Measurements from ENCODE around the gene ISG15.

Gene ISG15

DNA sequence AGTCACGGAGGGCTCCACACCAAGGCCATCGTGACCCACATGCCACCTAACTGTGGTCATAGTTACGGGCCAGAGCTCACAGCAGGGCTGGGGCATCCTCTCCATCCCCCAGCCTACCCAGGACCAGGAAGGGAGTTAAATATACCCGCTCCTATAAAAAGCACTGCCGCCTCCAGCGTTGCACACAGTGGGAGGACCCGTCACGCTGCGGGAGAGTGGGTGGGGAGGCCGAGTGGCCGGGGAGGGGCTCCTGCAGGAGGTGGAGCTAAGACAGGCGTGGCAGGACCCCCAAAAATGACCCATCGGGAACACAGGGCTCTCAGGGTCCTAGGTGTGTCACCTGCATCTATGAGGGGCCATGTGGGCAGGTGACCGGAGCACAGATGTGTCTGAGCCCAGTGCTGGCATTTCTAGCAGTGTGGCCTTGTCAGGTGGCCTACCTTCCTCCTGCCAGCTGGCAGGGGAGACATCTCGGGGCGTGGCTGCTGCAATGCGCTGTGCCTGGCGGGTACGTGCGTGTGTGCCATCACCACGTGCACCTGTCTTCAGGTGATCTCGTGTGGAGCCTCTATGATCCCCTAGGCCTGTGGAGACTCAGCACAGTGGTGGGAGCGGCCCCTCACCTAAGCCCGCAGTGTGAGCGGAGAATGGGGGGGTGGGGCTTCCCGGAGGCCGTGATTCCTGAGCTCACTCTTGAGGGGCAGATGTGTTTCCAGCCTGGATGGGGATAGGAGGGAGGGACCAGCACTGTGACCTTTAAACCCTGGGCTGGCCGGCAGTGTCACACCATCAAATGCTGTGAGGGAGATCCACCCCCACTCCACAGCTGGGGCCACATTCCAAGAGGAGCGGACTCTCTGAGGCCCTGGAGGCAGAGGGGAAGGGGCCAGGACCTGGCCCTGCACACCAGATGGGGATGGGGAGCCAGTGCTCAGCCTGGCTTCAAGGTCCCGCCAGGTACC lies 24.4 kb downstream of the ISG15 start:
- no peak overlapping the region for H4K91ac ChIP-seq (ENCODE audit: low read length)
- no peak for DNase-seq
- peaks cover 54% of the 10 kb centered on the region for H3K4me1 ChIP-seq (ENCODE audit: control insufficient read depth, insufficient read depth, low read depth, low read length)
- H2BK12ac ChIP-seq (ENCODE audit: low read length in 2 of 2), result no peak overlapping the region
- H3K14ac ChIP-seq (ENCODE audit: low read length in 2 of 2), result no peak overlapping the region
- H3K9ac ChIP-seq (ENCODE audit: low read length), result no peak overlapping the region
- no peak overlapping the region for H3K4me2 ChIP-seq (ENCODE audit: low read length, poor library complexity, severe bottlenecking)
- H2BK120ac ChIP-seq (ENCODE audit: low read depth, low read length), result no peak overlapping the region
- peaks cover 0 to 80% of the 10 kb centered on the region in 2 experiments for H3K36me3 ChIP-seq (ENCODE audit: control insufficient read depth in 1 of 2, insufficient read depth in 2 of 2, low read depth in 1 of 2, low read length in 2 of 2)
- H3K79me1 ChIP-seq (replicated peaks; ENCODE audit: low read length, poor library complexity, severe bottlenecking), result peaks cover 53% of the 10 kb centered on the region
- no peak overlapping the region for H3K18ac ChIP-seq (ENCODE audit: low read depth in 1 of 2, low read length in 2 of 2)
- no peak overlapping the region for H2AFZ ChIP-seq (ENCODE audit: low read depth, low read length)
- H3K27me3 ChIP-seq (ENCODE audit: control insufficient read depth in 1 of 2, insufficient read depth in 1 of 2, low read length in 2 of 2), result peaks cover 0 to 63% of the 10 kb centered on the region in 2 experiments
- H2BK15ac ChIP-seq (ENCODE audit: low read depth, poor library complexity, severe bottlenecking), result no peak overlapping the region
- H2AK5ac ChIP-seq (ENCODE audit: low read length, severe bottlenecking), result no peak overlapping the region
- H3K27ac ChIP-seq (ENCODE audit: low read length, poor library complexity, severe bottlenecking), result no peak overlapping the region
- H4K8ac ChIP-seq (ENCODE audit: low read length), result no peak overlapping the region
- H2BK5ac ChIP-seq (ENCODE audit: low read depth, low read length, poor library complexity, severe bottlenecking), result no peak overlapping the region
- 88% methylated on average over 30 of the region's 30 CpGs for WGBS
- no peaks in the 10 kb centered on the region for H3K9me3 ChIP-seq (ENCODE audit: control insufficient read depth, low read length)
- H3K23ac ChIP-seq (ENCODE audit: low read length in 2 of 2), result no peak overlapping the region
- H3K4me3 ChIP-seq (ENCODE audit: insufficient read depth in 1 of 2, low read depth in 1 of 2, low read length in 2 of 2), result peak overlapping the region in 1 of 2 experiments; percentile 7
- H3K4ac ChIP-seq (ENCODE audit: low read depth in 1 of 2, low read length in 2 of 2), result no peak overlapping the region

DNA sequence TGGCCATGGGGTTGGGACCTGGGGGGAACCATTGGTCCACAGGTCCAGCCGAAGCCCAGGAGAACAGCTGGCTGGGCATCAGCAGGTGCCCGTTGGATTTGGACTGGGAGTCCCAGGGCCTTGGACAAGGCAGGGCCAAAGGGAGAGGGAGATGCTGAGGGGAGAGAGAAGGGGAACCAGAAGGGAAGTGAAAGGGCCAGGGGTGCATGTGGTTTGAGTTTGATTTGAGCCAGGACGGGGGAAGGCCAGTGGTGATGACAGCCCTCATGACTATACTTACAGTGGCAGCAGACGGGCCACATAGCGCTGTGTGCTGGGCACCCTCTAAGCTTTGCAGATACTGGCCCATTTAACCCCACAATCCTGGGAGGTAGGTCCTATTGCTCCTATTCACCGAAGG lies 25.4 kb downstream of the ISG15 start:
- no peak overlapping the region for H2AK5ac ChIP-seq (ENCODE audit: low read length, severe bottlenecking)
- H2BK12ac ChIP-seq (ENCODE audit: low read length in 2 of 2), result no peak overlapping the region
- peaks cover 58% of the 10 kb centered on the region for H3K79me1 ChIP-seq (replicated peaks; ENCODE audit: low read length, poor library complexity, severe bottlenecking)
- H4K91ac ChIP-seq (ENCODE audit: low read length), result no peak overlapping the region
- no peak overlapping the region for H3K27ac ChIP-seq (ENCODE audit: low read length, poor library complexity, severe bottlenecking)
- 97% methylated on average over 6 of the region's 6 CpGs for WGBS
- peaks cover 0 to 88% of the 10 kb centered on the region in 2 experiments for H3K36me3 ChIP-seq (ENCODE audit: control insufficient read depth in 1 of 2, insufficient read depth in 2 of 2, low read depth in 1 of 2, low read length in 2 of 2)
- peaks cover 45% of the 10 kb centered on the region for H3K4me1 ChIP-seq (ENCODE audit: control insufficient read depth, insufficient read depth, low read depth, low read length)
- H3K9me3 ChIP-seq (ENCODE audit: control insufficient read depth, low read length), result no peaks in the 10 kb centered on the region
- H3K4ac ChIP-seq (ENCODE audit: low read depth in 1 of 2, low read length in 2 of 2), result no peak overlapping the region
- peaks cover 0 to 56% of the 10 kb centered on the region in 2 experiments for H3K27me3 ChIP-seq (ENCODE audit: control insufficient read depth in 1 of 2, insufficient read depth in 1 of 2, low read length in 2 of 2)
- no peak overlapping the region for H3K23ac ChIP-seq (ENCODE audit: low read length in 2 of 2)
- no peak overlapping the region for H4K8ac ChIP-seq (ENCODE audit: low read length)
- no peak overlapping the region for H3K18ac ChIP-seq (ENCODE audit: low read depth in 1 of 2, low read length in 2 of 2)
- H3K4me3 ChIP-seq (ENCODE audit: insufficient read depth in 1 of 2, low read depth in 1 of 2, low read length in 2 of 2), result no peak overlapping the region
- H3K14ac ChIP-seq (ENCODE audit: low read length in 2 of 2), result no peak overlapping the region
- H3K4me2 ChIP-seq (ENCODE audit: low read length, poor library complexity, severe bottlenecking), result no peak overlapping the region
- H2AFZ ChIP-seq (ENCODE audit: low read depth, low read length), result no peak overlapping the region
- H2BK15ac ChIP-seq (ENCODE audit: low read depth, poor library complexity, severe bottlenecking), result no peak overlapping the region
- no peak overlapping the region for H2BK5ac ChIP-seq (ENCODE audit: low read depth, low read length, poor library complexity, severe bottlenecking)
- DNase-seq, result no peak
- no peak overlapping the region for H3K9ac ChIP-seq (ENCODE audit: low read length)
- no peak overlapping the region for H2BK120ac ChIP-seq (ENCODE audit: low read depth, low read length)

DNA sequence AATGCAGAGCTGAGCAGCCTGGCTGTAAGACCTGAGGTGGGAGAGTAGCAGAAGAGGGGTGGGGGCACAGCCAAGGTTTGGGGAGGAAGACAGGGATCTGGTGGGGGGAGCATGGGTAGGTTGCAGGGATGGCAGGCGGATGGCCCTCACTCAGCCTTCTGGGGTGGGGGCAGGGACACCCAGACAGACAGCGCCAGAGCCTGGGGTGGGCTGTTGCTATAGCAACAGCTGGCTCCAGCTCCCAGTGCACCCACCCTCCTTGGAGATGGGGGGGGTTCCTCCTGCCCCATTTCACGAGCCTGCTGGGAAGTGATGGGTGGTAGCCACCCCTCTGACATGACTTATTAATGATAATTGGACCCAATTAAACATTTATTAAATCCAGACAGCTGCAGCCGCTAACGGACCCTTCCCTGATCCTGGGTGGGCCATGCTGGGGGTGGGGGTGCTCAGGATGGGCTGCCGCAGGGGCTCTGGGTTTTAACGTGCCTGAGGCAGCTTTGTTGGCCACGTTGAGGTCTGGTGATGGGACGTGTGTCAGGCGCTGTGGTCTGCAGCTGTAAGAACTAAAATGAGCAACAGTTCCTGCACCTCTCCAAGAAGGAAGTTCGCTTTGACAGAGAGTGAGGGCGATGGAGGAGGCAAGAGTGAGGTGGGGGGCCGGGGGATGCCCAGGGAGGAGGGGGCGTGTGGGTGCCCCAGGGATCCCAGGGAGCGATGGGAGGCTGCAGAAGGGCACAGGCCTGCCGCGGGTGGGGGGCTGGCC lies 26.0 kb downstream of the ISG15 start:
- Histone ChIP-seq H3K27ac (ENCODE audit: low read length, poor library complexity, severe bottlenecking) (no peak overlapping the region), H3K9ac (ENCODE audit: low read length) (no peak overlapping the region), H3K9me3 (ENCODE audit: control insufficient read depth, low read length) (no peaks in the 10 kb centered on the region), H2AK5ac (ENCODE audit: low read length, severe bottlenecking) (no peak overlapping the region), H2BK120ac (ENCODE audit: low read depth, low read length) (no peak overlapping the region), H4K8ac (ENCODE audit: low read length) (no peak overlapping the region), H2BK15ac (ENCODE audit: low read depth, poor library complexity, severe bottlenecking) (no peak overlapping the region), H2BK12ac (ENCODE audit: low read length in 2 of 2) (no peak overlapping the region), H4K91ac (ENCODE audit: low read length) (no peak overlapping the region), H3K23ac (ENCODE audit: low read length in 2 of 2) (no peak overlapping the region), H2AFZ (ENCODE audit: low read depth, low read length) (no peak overlapping the region), H3K4ac (ENCODE audit: low read depth in 1 of 2, low read length in 2 of 2) (no peak overlapping the region), H3K27me3 (ENCODE audit: control insufficient read depth in 1 of 2, insufficient read depth in 1 of 2, low read length in 2 of 2) (peaks cover 0 to 53% of the 10 kb centered on the region in 2 experiments), H3K4me2 (ENCODE audit: low read length, poor library complexity, severe bottlenecking) (no peak overlapping the region), H3K18ac (ENCODE audit: low read depth in 1 of 2, low read length in 2 of 2) (no peak overlapping the region), H3K4me3 (ENCODE audit: insufficient read depth in 1 of 2, low read depth in 1 of 2, low read length in 2 of 2) (no peak overlapping the region), H3K79me1 (replicated peaks; ENCODE audit: low read length, poor library complexity, severe bottlenecking) (peaks cover 56% of the 10 kb centered on the region), H3K4me1 (ENCODE audit: control insufficient read depth, insufficient read depth, low read depth, low read length) (peaks cover 39% of the 10 kb centered on the region), H3K14ac (ENCODE audit: low read length in 2 of 2) (no peak overlapping the region), H3K36me3 (ENCODE audit: control insufficient read depth in 1 of 2, insufficient read depth in 2 of 2, low read depth in 1 of 2, low read length in 2 of 2) (peaks cover 0 to 90% of the 10 kb centered on the region in 2 experiments), H2BK5ac (ENCODE audit: low read depth, low read length, poor library complexity, severe bottlenecking) (no peak overlapping the region)
- WGBS, result 49% methylated on average over 15 of the region's 17 CpGs
- DNase-seq, result no peak
